A549 (cell line): ENCODE results near the gene SI.

Experiments used
- ESRRA ChIP-seq: fragments of 150-350 bp; IDR thresholded peaks from 2 replicates; pipeline ENCODE4 v1.6.1; 2014; ENCODE audit warnings: mild to moderate bottlenecking, low read length, borderline replicate concordance
- KDM1A ChIP-seq: fragments of 200-600 bp; sonication (generic); IDR thresholded peaks from 2 replicates; pipeline ENCODE4 v1.6.1; 2016; ENCODE audit warnings: low read depth, mild to moderate bottlenecking
- MAX ChIP-seq: IDR thresholded peaks from 2 replicates; pipeline ENCODE4 v1.6.1; 2012
- NR3C1 ChIP-seq: fragments of >200 bp; sonication (Bioruptor Twin); formaldehyde crosslinking; IDR thresholded peaks from 3 replicates; pipeline ENCODE4 v1.6.1; 2017
- POLR2A ChIP-seq: IDR thresholded peaks from 2 replicates; pipeline ENCODE4 v1.6.1; 2012; ENCODE audit warnings: mild to moderate bottlenecking, low read length
- RFX5 ChIP-seq: fragments of 450-650 bp; IDR thresholded peaks from 2 replicates; pipeline ENCODE4 v1.7.1; 2014; ENCODE audit warnings: antibody characterized with exemption, mild to moderate bottlenecking, moderate library complexity
- SMC3 ChIP-seq: fragments of >200 bp; sonication (Bioruptor Twin); formaldehyde crosslinking; IDR thresholded peaks from 3 replicates; pipeline ENCODE4 v1.6.1; 2018; ENCODE audit warnings: inconsistent platforms
- TFCP2L1 ChIP-seq: fragments of 250-450 bp; sonication (Bioruptor Pico); IDR thresholded peaks from 2 replicates; pipeline ENCODE4 v1.5.0; 2021; ENCODE audit warnings: mild to moderate bottlenecking
- ZSCAN20 ChIP-seq: fragments of 250-450 bp; sonication (Bioruptor Pico); IDR thresholded peaks from 2 replicates; pipeline ENCODE4 v1.8.0; 2022; ENCODE audit warnings: mild to moderate bottlenecking, moderate library complexity
- TF ChIP-seq, protein P1 (sequence below): fragments of >200 bp; sonication (Bioruptor Twin); formaldehyde crosslinking; IDR thresholded peaks from 3 replicates; pipeline ENCODE4 v1.5.1; 2016
- TF ChIP-seq, protein P2 (sequence below): fragments of 250-450 bp; sonication (Bioruptor Pico); IDR thresholded peaks from 2 replicates; pipeline ENCODE4 v1.5.0; 2021; ENCODE audit warnings: mild to moderate bottlenecking, moderate library complexity, borderline replicate concordance

GRCh38 chr3:165125836-165126235, 47.5 kb upstream of the SI start:
- no peak for TF ChIP-seq SMC3
- TF ChIP-seq, protein P1, sequence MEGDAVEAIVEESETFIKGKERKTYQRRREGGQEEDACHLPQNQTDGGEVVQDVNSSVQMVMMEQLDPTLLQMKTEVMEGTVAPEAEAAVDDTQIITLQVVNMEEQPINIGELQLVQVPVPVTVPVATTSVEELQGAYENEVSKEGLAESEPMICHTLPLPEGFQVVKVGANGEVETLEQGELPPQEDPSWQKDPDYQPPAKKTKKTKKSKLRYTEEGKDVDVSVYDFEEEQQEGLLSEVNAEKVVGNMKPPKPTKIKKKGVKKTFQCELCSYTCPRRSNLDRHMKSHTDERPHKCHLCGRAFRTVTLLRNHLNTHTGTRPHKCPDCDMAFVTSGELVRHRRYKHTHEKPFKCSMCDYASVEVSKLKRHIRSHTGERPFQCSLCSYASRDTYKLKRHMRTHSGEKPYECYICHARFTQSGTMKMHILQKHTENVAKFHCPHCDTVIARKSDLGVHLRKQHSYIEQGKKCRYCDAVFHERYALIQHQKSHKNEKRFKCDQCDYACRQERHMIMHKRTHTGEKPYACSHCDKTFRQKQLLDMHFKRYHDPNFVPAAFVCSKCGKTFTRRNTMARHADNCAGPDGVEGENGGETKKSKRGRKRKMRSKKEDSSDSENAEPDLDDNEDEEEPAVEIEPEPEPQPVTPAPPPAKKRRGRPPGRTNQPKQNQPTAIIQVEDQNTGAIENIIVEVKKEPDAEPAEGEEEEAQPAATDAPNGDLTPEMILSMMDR, result no peak
- TF ChIP-seq, protein P2, sequence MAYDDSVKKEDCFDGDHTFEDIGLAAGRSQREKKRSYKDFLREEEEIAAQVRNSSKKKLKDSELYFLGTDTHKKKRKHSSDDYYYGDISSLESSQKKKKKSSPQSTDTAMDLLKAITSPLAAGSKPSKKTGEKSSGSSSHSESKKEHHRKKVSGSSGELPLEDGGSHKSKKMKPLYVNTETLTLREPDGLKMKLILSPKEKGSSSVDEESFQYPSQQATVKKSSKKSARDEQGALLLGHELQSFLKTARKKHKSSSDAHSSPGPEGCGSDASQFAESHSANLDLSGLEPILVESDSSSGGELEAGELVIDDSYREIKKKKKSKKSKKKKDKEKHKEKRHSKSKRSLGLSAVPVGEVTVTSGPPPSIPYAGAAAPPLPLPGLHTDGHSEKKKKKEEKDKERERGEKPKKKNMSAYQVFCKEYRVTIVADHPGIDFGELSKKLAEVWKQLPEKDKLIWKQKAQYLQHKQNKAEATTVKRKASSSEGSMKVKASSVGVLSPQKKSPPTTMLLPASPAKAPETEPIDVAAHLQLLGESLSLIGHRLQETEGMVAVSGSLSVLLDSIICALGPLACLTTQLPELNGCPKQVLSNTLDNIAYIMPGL, result no peak
- no peak for TF ChIP-seq TFCP2L1
- no peak for TF ChIP-seq KDM1A
- no peak for TF ChIP-seq POLR2A
- TF ChIP-seq RFX5, result no peak
- no peak for TF ChIP-seq NR3C1
- no peak for TF ChIP-seq ESRRA
- TF ChIP-seq ZSCAN20 (CRISPR knock-in tag), result no peak
- no peak for TF ChIP-seq MAX
